ENCODE results near the gene CHD3. TPM values are rescaled to one million over a fixed set of nuclear protein-coding genes. Genes with fewer than 3 reads are reported as not detected.

CHD3 gene
- total RNA-seq, 1 experiment from 2014 or later = 197 TPM

DNA sequence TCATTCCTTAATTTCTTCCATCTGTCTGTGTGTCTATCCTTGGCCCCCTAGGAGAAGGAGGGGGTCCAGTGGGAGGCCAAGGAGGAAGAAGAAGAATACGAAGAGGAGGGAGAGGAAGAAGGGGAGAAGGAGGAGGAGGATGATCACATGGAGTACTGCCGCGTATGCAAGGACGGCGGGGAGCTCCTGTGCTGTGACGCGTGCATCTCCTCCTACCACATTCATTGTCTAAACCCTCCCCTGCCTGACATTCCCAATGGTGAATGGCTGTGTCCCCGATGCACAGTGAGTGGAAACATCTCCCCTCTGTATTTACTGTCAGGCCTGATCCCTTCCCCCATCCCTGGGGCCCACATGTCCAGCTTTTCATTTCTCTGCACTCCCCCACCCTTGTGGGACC, 6.3 kb downstream of the CHD3 start:
- Histone ChIP-seq H3K4me1 (replicated peaks; ENCODE audit: insufficient read depth) (peaks cover 2% of the 10 kb centered on the region; the same call in 1 of the 2 replicates), H3K4me2 (no peak overlapping the region), H2AFZ (no peak overlapping the region), H3K4me3 (no peak overlapping the region), H3K79me2 (ENCODE audit: low read depth) (peaks cover 7% of the 10 kb centered on the region), H3K27me3 (ENCODE audit: insufficient read depth, low read depth) (no peaks in the 10 kb centered on the region), H3K9me3 (ENCODE audit: insufficient read depth, low read depth) (no peaks in the 10 kb centered on the region), H4K20me1 (ENCODE audit: insufficient read depth) (no peaks in the 10 kb centered on the region), H3K27ac (no peak overlapping the region), H3F3A (ENCODE audit: insufficient read depth, low read depth) (no peaks in the 10 kb centered on the region), H3K36me3 (ENCODE audit: low read depth) (no peaks in the 10 kb centered on the region; the same call in 1 of the 2 replicates), H3K9me2 (ENCODE audit: insufficient read depth) (no peaks in the 10 kb centered on the region)
- CTCF ChIA-PET = interaction anchor here (0.6 kb wide), 1 partner anchor 1354 kb away, joined by 3 read pairs; no protein-coding TSS in a partner anchor
- DNase-seq = no peak
- no peak for TF ChIP-seq EZH2 (IDR thresholded peaks at IDR 0.05; ENCODE audit: low read depth)
- TF ChIP-seq, protein P1, sequence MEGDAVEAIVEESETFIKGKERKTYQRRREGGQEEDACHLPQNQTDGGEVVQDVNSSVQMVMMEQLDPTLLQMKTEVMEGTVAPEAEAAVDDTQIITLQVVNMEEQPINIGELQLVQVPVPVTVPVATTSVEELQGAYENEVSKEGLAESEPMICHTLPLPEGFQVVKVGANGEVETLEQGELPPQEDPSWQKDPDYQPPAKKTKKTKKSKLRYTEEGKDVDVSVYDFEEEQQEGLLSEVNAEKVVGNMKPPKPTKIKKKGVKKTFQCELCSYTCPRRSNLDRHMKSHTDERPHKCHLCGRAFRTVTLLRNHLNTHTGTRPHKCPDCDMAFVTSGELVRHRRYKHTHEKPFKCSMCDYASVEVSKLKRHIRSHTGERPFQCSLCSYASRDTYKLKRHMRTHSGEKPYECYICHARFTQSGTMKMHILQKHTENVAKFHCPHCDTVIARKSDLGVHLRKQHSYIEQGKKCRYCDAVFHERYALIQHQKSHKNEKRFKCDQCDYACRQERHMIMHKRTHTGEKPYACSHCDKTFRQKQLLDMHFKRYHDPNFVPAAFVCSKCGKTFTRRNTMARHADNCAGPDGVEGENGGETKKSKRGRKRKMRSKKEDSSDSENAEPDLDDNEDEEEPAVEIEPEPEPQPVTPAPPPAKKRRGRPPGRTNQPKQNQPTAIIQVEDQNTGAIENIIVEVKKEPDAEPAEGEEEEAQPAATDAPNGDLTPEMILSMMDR (conservative IDR thresholded peaks at IDR 0.05) = no peak
- POLR2A ChIA-PET (ENCODE audit: unreplicated experiment) = no interaction called here
- intact Hi-C loops (cut with micrococcal nuclease; ENCODE audit: unreplicated experiment) = no loop called here
- BruUV-seq (replicated peaks) = no TSS peak

DNA sequence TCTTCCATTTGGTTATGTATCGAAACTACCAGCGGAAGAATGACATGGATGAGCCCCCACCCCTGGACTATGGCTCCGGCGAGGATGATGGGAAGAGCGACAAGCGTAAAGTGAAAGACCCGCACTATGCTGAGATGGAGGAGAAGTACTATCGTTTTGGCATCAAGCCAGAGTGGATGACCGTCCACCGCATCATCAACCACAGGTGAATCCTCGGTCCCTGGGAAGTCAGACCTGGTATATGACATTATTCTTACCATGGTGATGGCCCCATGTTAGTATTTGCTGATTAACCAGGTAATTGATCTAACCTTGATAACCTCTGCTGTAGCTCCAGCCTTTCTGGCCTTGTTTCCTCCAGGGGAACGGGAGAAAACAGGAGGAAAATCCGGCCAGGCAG, 8.5 kb downstream of the CHD3 start:
- Histone ChIP-seq H3K4me3 (no peak overlapping the region), H3K4me1 (replicated peaks; ENCODE audit: insufficient read depth) (no peaks in the 10 kb centered on the region), H3K9me2 (ENCODE audit: insufficient read depth) (no peaks in the 10 kb centered on the region), H3K4me2 (no peak overlapping the region), H2AFZ (no peak overlapping the region), H3K36me3 (ENCODE audit: low read depth) (no peaks in the 10 kb centered on the region), H3K79me2 (ENCODE audit: low read depth) (no peaks in the 10 kb centered on the region), H3F3A (ENCODE audit: insufficient read depth, low read depth) (no peaks in the 10 kb centered on the region), H3K9me3 (ENCODE audit: insufficient read depth, low read depth) (no peaks in the 10 kb centered on the region), H3K27me3 (ENCODE audit: insufficient read depth, low read depth) (no peaks in the 10 kb centered on the region), H4K20me1 (ENCODE audit: insufficient read depth) (no peaks in the 10 kb centered on the region), H3K27ac (no peak overlapping the region)
- POLR2A ChIA-PET (ENCODE audit: unreplicated experiment) = no interaction called here
- BruUV-seq (replicated peaks) = no TSS peak
- CTCF ChIA-PET = interaction anchor here (0.6 kb wide), 2 partner anchors 13 to 34 kb away, joined by 3 read pairs; no protein-coding TSS in a partner anchor
- intact Hi-C loops (cut with micrococcal nuclease; ENCODE audit: unreplicated experiment) = loop anchor here (2.0 kb wide), 1 partner anchor 34 kb away; no protein-coding TSS in a partner anchor
- DNase-seq = no peak
- TF ChIP-seq, protein P1 (conservative IDR thresholded peaks at IDR 0.05) = no peak
- TF ChIP-seq EZH2 (IDR thresholded peaks at IDR 0.05; ENCODE audit: low read depth) = no peak

DNA sequence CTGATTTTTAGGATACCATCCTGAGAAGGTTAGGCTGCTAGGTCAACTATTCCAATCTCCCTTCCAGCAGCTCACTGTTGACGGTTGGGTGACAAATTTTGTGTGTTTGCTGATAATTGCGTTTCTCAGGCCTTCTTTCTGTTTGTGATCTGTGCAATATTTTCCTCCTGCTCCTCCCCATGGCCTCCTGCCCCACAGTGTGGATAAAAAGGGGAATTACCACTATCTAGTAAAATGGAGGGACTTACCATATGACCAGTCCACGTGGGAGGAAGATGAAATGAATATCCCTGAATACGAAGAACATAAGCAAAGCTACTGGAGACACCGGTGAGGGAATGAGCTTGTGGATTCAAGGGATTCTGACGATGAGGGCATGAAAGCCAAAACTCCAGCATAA, 9.2 kb downstream of the CHD3 start:
- Histone ChIP-seq H3K4me2 (no peak overlapping the region), H3K9me2 (ENCODE audit: insufficient read depth) (no peaks in the 10 kb centered on the region), H4K20me1 (ENCODE audit: insufficient read depth) (no peaks in the 10 kb centered on the region), H3F3A (ENCODE audit: insufficient read depth, low read depth) (no peaks in the 10 kb centered on the region), H3K36me3 (ENCODE audit: low read depth) (no peaks in the 10 kb centered on the region), H2AFZ (no peak overlapping the region), H3K4me3 (no peak overlapping the region), H3K27me3 (ENCODE audit: insufficient read depth, low read depth) (no peaks in the 10 kb centered on the region), H3K79me2 (ENCODE audit: low read depth) (no peaks in the 10 kb centered on the region), H3K9me3 (ENCODE audit: insufficient read depth, low read depth) (no peaks in the 10 kb centered on the region), H3K27ac (no peak overlapping the region), H3K4me1 (replicated peaks; ENCODE audit: insufficient read depth) (no peaks in the 10 kb centered on the region)
- no TSS peak for BruUV-seq (replicated peaks)
- TF ChIP-seq EZH2 (IDR thresholded peaks at IDR 0.05; ENCODE audit: low read depth) = no peak
- TF ChIP-seq, protein P1 (conservative IDR thresholded peaks at IDR 0.05) = peak; percentile 57
- no peak for DNase-seq
- ChIA-PET CTCF (interaction anchor here (0.6 to 1.0 kb wide), 3 partner anchors 15 to 72 kb away, joined by 3 to 4 read pairs (median 3); no protein-coding TSS in a partner anchor), POLR2A (ENCODE audit: unreplicated experiment) (no interaction called here)
- intact Hi-C loops (cut with micrococcal nuclease; ENCODE audit: unreplicated experiment) = loop anchor here (2.0 kb wide), 1 partner anchor 35 kb away; no protein-coding TSS in a partner anchor

Measured in PC-9 (cell line).